ENCODE measurements around the gene CCDC50.

CCDC50 gene

GRCh38 chr3:191352014-191352413 lies 22.8 kb downstream of the CCDC50 start:
- DNase-seq, result no peak

DNA sequence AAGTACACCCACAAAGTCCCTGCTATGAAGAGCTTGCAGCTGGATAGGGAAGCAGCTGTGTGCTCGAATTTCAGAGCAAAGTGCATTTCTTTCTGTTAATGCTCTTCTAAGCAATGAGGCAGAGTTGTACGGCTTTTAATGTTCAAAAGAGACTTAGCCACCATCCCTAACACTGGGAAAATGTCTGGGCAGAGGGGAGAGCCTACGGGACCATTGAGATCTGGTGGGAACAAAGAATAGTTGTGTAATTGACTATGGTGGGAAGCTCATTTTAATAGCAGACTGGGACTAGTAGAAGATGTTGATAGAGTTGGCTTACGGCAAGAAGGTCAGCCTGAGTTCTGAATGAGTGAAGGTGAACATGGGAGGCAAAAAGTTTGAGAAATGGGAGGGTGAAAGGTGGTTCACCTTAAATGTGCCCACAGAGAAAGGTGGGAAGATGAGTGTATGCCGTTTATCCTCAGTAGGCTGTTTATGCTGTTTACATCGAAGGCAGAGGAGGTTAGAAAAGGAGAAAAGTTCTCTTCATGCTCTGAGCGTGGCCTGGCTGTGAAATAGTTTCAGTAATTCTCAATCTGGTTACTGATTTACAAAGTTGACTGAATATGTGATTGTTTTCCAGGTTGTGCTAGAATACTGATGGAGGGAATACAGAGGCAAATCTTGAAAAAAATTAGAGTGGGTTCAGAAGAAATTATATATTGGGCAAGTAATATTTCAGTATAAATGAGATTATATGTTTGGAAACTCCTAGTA lies 24.0 kb downstream of the CCDC50 start:
- no peak for DNase-seq

GRCh38 chr3:191355406-191355805 lies 26.2 kb downstream of the CCDC50 start:
- no peak for DNase-seq

GRCh38 chr3:191356631-191357439 lies 27.6 kb downstream of the CCDC50 start:
- no peak for DNase-seq

GRCh38 chr3:191357909-191358308 lies 28.7 kb downstream of the CCDC50 start:
- no peak for DNase-seq

DNA sequence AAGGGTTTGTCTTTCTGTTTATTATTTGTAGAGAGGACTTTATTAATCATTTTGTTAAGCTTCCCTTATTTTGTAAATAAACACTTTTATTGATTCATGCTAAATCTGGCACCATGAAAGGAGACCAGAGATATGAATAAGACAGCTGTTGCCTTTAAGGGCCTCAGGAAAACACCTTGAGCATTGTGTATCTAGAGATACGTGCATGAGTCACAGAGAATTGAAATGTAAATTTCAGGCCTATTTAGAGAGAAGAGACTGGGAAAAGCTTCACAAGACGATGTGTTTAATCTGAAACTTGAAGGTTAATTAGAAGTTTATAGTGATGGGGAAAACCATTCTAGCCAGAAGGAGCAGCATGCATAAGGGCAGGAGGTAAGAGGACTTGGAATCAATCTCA lies 29.7 kb downstream of the CCDC50 start:
- DNase-seq, result no peak

DNA sequence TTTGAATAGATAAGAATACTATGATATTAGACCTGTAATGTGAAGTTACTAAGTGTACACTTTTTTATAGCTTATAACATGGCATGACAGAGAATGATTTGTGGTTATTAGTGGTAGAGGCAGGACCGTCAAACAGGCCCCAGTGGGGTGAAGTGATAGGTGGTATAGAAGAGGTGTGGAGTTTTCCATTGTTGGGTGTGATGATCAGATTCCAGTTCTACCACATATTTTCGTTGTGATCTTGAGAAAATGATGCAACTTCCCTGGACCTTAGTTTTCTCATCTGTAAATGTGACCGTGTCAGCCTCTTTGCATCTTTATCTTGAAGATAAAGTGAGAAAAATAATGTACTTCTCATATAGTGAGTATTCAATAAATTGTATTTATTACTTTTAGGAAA lies 31.4 kb downstream of the CCDC50 start:
- no peak for DNase-seq

DNA sequence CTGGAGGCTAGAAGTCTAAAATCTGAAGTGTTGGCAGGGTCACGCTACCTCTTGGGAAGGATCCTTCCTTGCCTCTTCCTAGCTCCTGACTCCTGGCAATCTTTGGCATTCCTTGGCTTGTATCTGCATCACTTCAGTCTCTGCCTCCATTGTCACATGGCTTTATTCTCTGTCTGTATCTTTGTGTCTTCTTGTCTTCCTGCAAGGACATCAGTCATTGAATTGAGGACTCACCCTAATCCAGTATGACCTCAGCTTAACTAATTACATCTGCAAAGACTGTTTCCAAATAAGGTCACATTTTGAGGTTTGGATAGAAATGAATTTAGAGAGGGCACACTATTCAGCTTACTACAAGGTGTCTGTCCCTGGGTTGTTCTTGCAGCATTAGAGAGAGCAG lies 32.3 kb downstream of the CCDC50 start:
- no peak for DNase-seq

- no peak for DNase-seq
These were observed 32.8 kb downstream of the CCDC50 start for GRCh38 chr3:191362037-191362436.

- no peak for DNase-seq
These were observed 33.4 kb downstream of the CCDC50 start for GRCh38 chr3:191362524-191363090.

DNA sequence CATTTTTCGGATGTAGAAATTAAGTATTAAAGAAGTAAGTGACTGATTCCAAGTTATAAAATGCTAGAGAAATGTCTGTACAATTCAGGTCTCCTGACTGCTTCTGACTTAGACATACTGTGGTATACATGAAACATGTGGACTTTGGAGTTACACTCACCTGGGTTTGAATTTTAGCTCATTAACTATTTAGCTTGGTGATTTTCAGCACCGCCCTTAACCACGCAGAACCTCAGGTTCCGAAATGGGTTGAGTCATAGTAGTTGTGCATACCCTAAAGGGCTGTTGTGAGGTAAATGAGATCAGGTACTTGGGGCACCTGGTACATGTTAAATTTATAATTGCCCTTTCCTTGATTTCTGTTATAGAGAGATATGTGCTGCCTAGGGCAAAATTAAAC lies 34.0 kb downstream of the CCDC50 start:
- DNase-seq, result no peak

- DNase-seq, result no peak
These were observed 37.5 kb downstream of the CCDC50 start for GRCh38 chr3:191366675-191367074.

DNA sequence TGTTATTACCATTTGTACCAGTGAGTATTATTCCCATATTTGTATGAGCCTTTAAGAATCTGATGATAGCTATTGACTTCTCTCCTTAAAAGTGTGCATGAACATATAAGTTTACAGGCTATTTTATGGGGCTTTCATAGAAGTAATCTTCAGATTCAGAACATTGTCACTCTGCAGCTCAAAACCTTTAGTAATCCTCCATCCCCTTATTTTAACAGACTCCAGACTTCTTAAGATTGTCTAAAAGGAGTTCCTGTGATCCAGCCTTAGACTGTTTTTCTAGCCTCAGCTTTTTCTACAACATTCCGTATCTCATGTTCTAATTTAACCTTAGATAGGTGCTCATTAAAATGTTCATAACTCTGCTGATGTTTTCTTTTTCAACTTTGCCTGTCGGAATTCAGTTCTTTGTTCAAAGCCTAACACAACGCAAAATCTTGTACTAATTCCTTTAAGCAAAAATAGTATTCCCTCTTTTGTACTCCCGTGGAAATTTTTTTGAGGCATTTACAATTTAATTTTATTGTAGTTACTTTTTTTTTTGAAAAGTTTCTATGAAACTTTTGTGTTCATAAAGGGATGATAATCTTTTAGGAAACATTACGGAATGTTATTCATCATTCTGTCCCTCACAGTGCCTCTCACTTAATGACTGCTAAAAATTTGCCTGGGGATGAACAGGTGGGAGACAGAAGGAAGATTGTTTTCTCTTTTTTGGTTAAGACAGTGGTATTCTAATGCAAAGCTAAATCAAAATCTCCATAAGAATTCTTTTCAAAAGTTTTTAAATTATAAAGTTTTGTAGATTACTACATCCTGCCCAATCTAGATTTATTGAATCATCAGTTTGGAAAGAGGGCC lies 39.8 kb downstream of the CCDC50 start:
- no peak for DNase-seq

DNA sequence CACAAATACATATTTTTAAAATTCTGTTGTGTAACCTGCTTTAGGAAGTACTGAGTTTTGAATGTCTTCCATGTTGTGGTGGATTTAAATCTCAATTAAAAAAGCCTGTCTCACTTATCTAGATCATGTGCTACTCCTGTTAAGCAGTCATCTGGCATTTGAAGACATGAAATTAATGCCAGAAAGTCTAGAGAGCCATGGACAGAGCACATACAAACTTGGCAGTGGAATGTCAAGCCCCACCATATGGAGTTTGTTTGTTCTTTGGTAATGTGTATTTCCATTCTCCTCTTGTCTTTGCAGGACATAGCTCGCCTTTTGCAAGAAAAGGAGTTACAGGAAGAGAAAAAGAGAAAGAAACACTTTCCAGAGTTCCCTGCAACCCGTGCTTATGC lies 40.4 kb downstream of the CCDC50 start:
- no peak for DNase-seq

DNA sequence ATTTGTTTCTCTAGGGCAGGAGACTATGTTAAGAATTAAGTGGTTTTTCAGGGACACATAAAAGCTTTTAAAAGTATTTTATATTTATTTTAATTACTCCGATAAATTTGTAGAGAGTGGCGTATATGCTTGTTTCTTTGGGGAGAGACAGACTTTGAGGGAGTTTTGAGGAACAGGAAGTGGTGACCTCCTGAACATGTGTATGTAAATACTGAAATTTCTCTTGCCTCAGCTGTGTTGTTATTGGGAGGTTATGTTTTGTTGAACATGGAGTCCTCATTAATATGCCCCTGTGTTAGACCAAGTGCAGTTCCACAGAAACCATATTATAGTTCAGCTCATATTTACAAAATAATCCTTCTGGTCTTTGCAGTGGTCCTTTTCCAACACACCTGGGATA lies 42.9 kb downstream of the CCDC50 start:
- no peak for DNase-seq

DNA sequence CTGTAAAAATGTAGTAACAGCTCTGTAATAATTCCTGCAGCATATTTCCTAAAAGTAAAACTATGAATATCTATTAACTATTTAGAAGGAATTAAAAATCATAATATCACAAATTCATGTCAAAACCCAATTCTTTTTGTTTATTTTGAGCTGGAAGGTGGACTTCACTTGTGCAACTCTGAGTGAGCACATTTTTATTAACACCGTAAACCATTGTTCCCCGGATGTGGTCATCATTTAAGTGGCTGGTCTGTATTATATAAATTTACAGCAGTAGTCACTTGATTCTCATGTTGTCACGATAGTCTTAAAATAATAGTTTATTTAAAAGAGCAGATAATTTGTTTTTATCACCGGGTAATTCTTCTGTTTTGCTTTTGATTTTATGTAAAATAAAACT lies 44.1 kb downstream of the CCDC50 start:
- DNase-seq, result no peak

- no peak for DNase-seq
These were observed 47.4 kb downstream of the CCDC50 start for GRCh38 chr3:191376516-191377141.

DNA sequence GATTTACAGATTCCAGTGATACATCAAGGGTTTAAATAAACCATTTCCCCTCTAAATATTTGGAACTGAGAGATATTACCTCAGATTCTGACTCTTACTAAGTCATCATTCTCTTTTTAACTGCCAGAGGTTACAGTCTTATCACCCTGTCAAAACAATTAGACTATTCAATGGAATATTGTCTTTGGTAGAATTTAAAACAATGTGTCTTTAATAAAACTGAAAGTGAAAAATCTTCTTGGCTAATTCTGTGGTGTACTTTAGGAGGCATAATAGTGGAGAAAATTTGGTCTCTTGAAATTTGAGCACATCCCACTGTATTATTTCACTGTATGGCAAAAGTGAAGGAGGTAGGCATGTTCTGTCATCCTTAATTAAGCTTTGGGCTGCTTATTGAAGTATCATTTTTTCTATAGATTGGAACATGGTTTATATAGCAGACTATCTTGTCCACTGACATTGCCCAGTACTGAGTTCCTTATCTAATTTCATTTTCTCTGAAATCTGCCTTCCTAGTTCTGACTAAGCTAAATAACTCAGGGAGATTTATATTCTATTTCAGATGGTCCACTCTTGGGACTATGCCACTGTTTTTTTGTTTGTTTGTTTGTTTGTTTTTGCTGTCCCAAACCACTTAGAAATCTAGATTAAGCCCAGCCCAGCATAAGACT lies 49.1 kb downstream of the CCDC50 start:
- no peak for DNase-seq

DNA sequence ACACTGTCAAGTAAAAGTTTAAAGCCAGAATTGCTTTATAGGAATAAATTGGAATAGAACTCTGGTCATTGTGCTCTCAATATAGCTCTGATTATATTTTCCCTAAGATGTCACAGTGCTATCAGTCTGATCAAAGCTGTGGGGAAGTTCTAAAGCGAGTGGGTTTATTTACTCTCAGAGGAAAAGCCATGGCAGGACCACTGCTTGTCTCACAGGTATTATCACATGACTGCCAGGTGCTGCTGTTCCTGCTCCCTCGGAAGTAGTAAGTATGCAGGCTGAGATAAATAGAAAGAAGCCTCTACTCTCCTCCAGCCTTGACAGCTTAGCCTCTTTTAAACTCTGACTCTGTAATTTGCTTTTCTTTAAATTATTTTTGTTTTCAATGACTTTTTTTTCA lies 50.3 kb downstream of the CCDC50 start:
- DNase-seq, result no peak

DNA sequence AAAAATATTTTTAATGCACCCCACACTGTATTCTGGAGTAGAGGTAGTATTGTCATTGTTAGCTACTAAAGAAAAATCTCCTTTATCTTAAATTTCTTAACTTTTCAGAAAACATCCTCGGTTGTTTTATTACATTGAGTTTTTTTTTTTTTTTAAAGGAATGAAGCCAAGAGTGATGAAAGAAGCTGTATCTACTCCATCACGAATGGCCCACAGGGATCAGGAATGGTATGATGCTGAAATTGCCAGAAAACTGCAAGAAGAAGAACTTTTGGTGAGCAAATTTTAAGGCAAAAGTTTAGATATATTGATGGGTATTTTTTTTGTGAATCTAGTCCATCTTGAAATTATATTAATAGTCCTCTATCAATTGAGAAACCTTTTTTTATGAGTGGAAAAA lies 50.8 kb downstream of the CCDC50 start:
- DNase-seq, result no peak

GRCh38 chr3:191381303-191381702 lies 52.1 kb downstream of the CCDC50 start:
- no peak for DNase-seq

- DNase-seq, result no peak
These were observed 53.5 kb downstream of the CCDC50 start for GRCh38 chr3:191382661-191383060.

Data from stimulated activated CD4-positive, alpha-beta T cell treated with anti-CD3 and anti-CD28 coated beads, Interleukin-4, amount 100 ng/mL, for 24 hours (primary cell).